BLaER1 treated with 17β-estradiol and CSF1 and Interleukin-3, amounts not matched to agents 10 nM and 100 nM (cell line): ENCODE results near the gene GRB14.
"Not testable (repeated sequence)": the region's sequence is repeated elsewhere in the genome, so short reads cannot be mapped to it uniquely, and the experiment has no call there.

Experiments used
- H3K27ac ChIP-seq, 11 experiments: shearing (Covaris generic); formaldehyde crosslinking; 2 replicates each; pipeline ENCODE4 v1.8.1; 2022
- H3K27me3 ChIP-seq, 11 experiments: shearing (Covaris generic); formaldehyde crosslinking; 2 replicates each; pipeline ENCODE4 v1.8.1; 2022
- H3K36me3 ChIP-seq, 11 experiments: shearing (Covaris generic); formaldehyde crosslinking; 2 replicates each; pipeline ENCODE4 v1.8.1; 2022
- H3K4me1 ChIP-seq, 10 experiments: shearing (Covaris generic); formaldehyde crosslinking; 2 replicates each; pipeline ENCODE4 v1.8.1; 2022
- H3K4me2 ChIP-seq, 11 experiments: shearing (Covaris generic); formaldehyde crosslinking; 2 replicates each; pipeline ENCODE4 v1.8.1; 2022
- H3K4me3 ChIP-seq, 10 experiments: shearing (Covaris generic); formaldehyde crosslinking; 2 replicates each; pipeline ENCODE4 v1.8.1; 2022
- H3K9ac ChIP-seq, 11 experiments: shearing (Covaris generic); formaldehyde crosslinking; 2 replicates each; pipeline ENCODE4 v1.8.1; 2022
- H3K9me3 ChIP-seq, 11 experiments: shearing (Covaris generic); formaldehyde crosslinking; replicated peaks in 1 of 11; 2 replicates each; pipeline ENCODE4 v1.8.1; 2022
- H4K20me1 ChIP-seq, 11 experiments: shearing (Covaris generic); formaldehyde crosslinking; 2 replicates each; pipeline ENCODE4 v1.8.1; 2022
- Cebpa-rat ChIP-seq, 11 experiments: shearing (Covaris generic); IDR thresholded peaks; 2 replicates each; pipeline ENCODE4 v1.8.1; 2022

GRB14 gene

DNA sequence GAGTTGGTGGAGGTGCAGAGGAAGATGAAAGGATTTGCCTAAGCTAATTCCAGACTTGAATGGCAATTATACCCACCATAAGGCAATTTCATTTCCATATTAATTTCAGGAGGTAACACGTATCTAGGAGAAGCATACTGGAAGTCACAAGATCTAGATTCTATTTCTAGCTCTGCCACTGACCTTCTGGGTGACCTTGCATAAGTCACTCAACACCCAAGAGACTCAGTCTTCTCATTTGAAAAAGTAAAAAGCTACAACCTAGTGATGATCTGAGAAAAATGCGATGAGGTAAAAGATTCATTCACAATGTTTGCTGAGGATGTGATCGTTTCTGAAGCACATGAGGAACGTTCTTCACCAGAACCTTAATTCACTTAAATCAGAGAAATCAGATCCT, 55.9 kb downstream of the GRB14 start:
- TF ChIP-seq Cebpa-rat (IDR thresholded peaks at IDR 0.05), result no peak
- H4K20me1 ChIP-seq, result no peaks in the 10 kb centered on the region

DNA sequence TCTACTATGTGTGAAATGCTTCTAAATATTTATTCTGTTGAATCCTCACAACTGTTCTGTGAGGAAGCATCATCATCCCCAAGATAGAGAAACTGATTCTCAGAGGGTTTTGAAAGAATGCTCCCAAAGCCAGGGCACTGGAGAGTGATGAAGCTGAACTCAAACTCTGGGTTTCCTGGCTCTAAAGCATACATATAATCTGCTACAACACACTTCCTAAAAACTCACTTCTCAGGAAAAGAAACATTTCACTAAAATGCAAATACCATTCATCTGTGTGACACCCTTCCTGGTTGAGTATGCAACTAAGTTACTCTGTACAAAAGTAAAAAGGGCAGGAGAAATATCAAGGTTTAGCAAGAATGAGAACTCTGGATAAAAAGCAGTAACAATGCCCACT, 58.6 kb downstream of the GRB14 start:
- Histone ChIP-seq H3K9me3 (no peaks in the 10 kb centered on the region), H3K4me2 (0 out of 22 replicates have a peak overlapping the region, but pooled peaks of 1 of the 11 experiments have one; percentile 16), H3K27ac (no peak overlapping the region), H3K4me1 (peaks cover 0 to 11% (median 0%) of the 10 kb centered on the region in 10 experiments; a peak in 3 of 20 replicates), H3K9ac (no peak overlapping the region), H4K20me1 (no peaks in the 10 kb centered on the region), H3K4me3 (no peak overlapping the region), H3K36me3 (no peaks in the 10 kb centered on the region), H3K27me3 (no peaks in the 10 kb centered on the region)
- no peak for TF ChIP-seq Cebpa-rat (IDR thresholded peaks at IDR 0.05)

More for the DNA sequence above, 55.9 kb downstream of the GRB14 start:
- Histone ChIP-seq H3K9ac (no peak overlapping the region), H3K27me3 (no peaks in the 10 kb centered on the region), H3K9me3 (no peaks in the 10 kb centered on the region), H3K4me3 (no peak overlapping the region), H3K4me2 (no peak overlapping the region), H3K36me3 (no peaks in the 10 kb centered on the region), H3K4me1 (peaks cover 0 to 11% (median 0%) of the 10 kb centered on the region in 10 experiments; a peak in 3 of 20 replicates), H3K27ac (no peak overlapping the region)

DNA sequence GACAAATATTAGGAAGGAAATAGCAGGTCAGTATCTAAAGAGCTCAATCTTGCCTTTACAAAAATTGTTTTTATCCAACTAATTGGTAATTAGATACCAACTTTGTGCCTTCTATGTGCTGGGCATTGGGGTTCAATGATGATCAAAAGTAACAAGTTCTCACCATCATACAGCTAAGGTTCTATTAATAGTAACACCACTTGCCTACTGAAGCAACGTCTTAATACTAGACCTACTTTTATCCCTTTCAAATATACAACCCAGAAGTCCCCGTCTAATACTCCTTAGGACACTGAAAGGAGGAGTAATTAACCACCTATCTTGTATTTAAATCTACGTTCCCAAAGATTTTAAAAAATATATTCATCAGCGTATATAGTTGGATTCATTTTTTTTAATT, 59.3 kb downstream of the GRB14 start:
- no peak for TF ChIP-seq Cebpa-rat (IDR thresholded peaks at IDR 0.05)
- Histone ChIP-seq H3K27me3 (no peaks in the 10 kb centered on the region), H3K27ac (no peak overlapping the region), H3K4me2 (no peak overlapping the region), H3K9me3 (no peaks in the 10 kb centered on the region), H3K4me1 (peaks cover 0 to 11% (median 0%) of the 10 kb centered on the region in 10 experiments; a peak in 3 of 20 replicates), H4K20me1 (no peaks in the 10 kb centered on the region), H3K36me3 (no peaks in the 10 kb centered on the region), H3K9ac (no peak overlapping the region), H3K4me3 (no peak overlapping the region)

DNA sequence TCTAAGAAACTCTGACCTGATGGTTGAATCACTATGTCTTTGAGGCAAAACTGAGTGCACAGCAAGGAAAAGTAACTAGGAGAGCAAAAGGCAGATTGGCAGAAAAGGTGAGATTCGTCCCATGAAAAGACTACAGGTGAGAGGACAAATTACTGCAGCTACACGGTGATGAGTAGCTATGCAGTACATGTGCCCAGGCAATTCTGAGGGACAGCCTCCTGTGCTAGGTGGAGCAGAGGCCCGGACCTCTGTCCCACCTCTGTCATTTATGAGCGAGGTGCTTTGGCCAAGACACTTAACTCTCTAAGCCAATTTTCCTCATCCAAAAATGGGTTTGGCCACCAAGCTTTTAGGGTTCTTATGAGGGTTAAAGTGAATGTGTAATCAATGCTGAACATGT, 59.9 kb downstream of the GRB14 start:
- H4K20me1 ChIP-seq, result no peaks in the 10 kb centered on the region
- no peaks in the 10 kb centered on the region for H3K36me3 ChIP-seq
- no peak overlapping the region for H3K9ac ChIP-seq
- no peak overlapping the region for H3K4me3 ChIP-seq
- H3K27me3 ChIP-seq, result no peaks in the 10 kb centered on the region
- no peak for TF ChIP-seq Cebpa-rat (IDR thresholded peaks at IDR 0.05)
- H3K4me2 ChIP-seq, result no peak overlapping the region
- no peak overlapping the region for H3K27ac ChIP-seq
- no peaks in the 10 kb centered on the region for H3K9me3 ChIP-seq
- peaks cover 0 to 11% (median 0%) of the 10 kb centered on the region in 10 experiments; a peak in 3 of 20 replicates for H3K4me1 ChIP-seq

DNA sequence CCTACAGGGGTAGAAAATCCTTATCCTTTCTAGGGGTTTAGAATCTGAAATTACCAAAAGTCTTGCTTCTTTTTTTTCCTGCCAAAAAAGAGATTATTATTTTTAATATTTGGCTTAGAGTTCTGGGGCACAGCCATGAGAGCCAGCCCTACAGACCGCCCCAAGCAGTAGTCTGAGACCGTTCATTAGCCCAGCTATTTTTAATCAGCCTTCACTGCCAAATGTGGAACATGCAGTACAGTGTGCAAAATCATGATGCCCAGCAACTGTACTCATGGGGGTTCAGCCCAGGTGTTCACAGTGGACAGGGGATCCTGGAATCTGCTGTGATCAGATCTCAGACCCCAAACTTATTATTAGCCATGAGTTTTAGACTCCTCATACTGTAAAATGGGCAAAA, 60.4 kb downstream of the GRB14 start:
- Histone ChIP-seq H3K4me2 (no peak overlapping the region), H3K9me3 (no peaks in the 10 kb centered on the region), H4K20me1 (no peaks in the 10 kb centered on the region), H3K27ac (no peak overlapping the region), H3K9ac (no peak overlapping the region), H3K36me3 (no peaks in the 10 kb centered on the region), H3K27me3 (no peaks in the 10 kb centered on the region), H3K4me1 (peaks cover 0 to 11% (median 0%) of the 10 kb centered on the region in 10 experiments; a peak in 3 of 20 replicates), H3K4me3 (no peak overlapping the region)
- TF ChIP-seq Cebpa-rat (IDR thresholded peaks at IDR 0.05), result no peak

DNA sequence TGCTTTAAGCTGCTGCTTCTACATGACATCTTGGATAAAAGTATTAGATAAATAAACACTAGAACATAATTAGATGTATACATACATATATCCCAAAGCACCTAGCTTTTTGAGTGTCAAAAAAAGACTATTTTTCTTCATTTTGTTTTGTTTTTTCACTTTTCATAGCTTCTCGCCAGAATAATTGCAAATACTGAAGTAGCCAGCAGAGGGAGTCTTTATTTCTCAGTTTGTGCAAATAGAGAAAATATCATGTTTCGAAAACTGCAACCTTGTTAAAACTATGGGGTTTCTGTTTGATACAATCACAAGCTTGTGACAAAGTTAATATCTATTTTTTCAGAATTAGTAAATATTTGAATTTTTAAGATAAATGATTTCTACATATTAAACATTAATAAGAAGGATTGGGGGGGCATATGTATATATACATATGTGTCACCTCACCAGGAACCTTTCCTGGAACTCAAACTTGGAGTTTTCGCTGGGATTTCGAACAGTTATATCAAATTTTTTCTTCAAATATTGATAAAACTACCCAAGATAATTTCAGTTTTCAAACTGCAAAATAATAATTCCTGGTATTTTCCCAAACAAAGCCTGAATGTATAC, 61.0 kb downstream of the GRB14 start:
- Histone ChIP-seq H3K4me1 (peaks cover 0 to 11% (median 0%) of the 10 kb centered on the region in 10 experiments; a peak in 3 of 20 replicates), H3K9ac (no peak overlapping the region), H3K4me2 (no peak overlapping the region), H3K27ac (no peak overlapping the region), H4K20me1 (no peaks in the 10 kb centered on the region), H3K36me3 (no peaks in the 10 kb centered on the region), H3K4me3 (no peak overlapping the region), H3K27me3 (no peaks in the 10 kb centered on the region), H3K9me3 (no peaks in the 10 kb centered on the region)
- TF ChIP-seq Cebpa-rat (IDR thresholded peaks at IDR 0.05), result no peak

DNA sequence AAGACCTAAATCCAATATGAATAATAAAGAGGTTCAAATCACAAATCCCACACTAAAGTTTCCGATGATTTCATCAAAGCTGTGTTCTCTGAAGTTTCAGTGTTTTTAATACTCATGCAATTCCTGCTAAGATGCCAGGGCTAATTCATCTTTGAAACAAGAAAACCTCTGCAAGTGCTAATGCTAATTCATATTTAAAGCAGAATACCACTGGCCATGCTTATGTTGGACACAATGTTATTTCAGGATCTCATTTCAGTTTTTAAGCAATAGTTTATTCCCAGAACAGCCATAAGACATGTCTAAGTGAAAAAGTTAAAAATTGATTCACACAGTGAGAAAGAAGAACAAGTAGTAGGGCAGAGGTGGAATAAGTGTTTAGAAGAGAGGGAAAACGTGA, 62.8 kb downstream of the GRB14 start:
- H3K9me3 ChIP-seq, result no peaks in the 10 kb centered on the region
- peaks cover 0 to 11% (median 0%) of the 10 kb centered on the region in 10 experiments; a peak in 3 of 20 replicates for H3K4me1 ChIP-seq
- no peak overlapping the region for H3K4me2 ChIP-seq
- no peaks in the 10 kb centered on the region for H3K27me3 ChIP-seq
- no peak overlapping the region for H3K27ac ChIP-seq
- H3K36me3 ChIP-seq, result no peaks in the 10 kb centered on the region
- TF ChIP-seq Cebpa-rat (IDR thresholded peaks at IDR 0.05), result no peak
- H3K4me3 ChIP-seq, result no peak overlapping the region
- no peaks in the 10 kb centered on the region for H4K20me1 ChIP-seq
- H3K9ac ChIP-seq, result no peak overlapping the region

DNA sequence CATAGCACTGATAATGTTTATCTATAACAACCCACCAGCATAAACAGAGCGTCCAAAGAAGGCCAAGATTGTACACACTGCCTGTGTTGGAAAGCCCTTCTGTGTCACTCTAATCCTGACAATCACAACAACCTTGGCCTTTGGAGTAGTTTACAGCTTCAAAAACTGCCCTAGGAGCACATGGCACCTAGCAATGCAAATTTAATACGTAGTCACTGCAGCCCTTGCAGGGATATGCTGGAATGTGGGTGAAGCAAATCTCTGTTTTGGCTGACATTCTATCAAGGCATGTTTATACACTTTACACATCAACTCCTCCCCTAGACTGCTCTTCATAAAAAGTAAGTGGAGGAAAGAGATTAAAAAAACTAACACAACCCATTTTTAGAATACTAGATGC, 66.8 kb downstream of the GRB14 start:
- Histone ChIP-seq H3K4me1 (no peaks in the 10 kb centered on the region), H3K4me3 (no peak overlapping the region), H3K27me3 (no peaks in the 10 kb centered on the region), H3K4me2 (no peak overlapping the region), H3K9me3 (peaks cover 0 to 7% (median 0%) of the 10 kb centered on the region in 11 experiments; a peak in 1 of 22 replicates), H4K20me1 (no peaks in the 10 kb centered on the region), H3K9ac (no peak overlapping the region), H3K36me3 (no peaks in the 10 kb centered on the region), H3K27ac (no peak overlapping the region)
- TF ChIP-seq Cebpa-rat (IDR thresholded peaks at IDR 0.05), result no peak

DNA sequence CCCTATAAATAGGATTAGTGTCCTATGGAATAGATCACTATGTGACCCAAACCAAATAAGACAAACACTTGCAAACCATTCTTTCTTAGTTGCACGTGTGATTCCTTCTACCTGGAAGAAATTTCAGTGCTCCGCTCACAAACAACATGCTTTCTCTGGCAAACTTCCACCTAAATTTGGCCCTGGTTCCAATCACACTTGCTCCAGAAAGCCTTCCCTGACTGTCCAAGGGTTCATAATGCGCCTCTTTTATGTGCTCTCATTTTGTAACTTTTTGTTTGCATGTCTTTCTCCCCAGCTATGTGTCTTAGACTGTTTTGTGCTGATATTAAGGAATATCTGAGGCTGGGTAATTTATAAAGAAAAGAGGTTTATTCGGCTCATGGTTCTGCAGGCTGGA, 69.8 kb downstream of the GRB14 start:
- Histone ChIP-seq H3K36me3 (peaks cover 0 to 5% (median 0%) of the 10 kb centered on the region in 11 experiments; a peak in 1 of 22 replicates), H3K27me3 (no peaks in the 10 kb centered on the region), H3K27ac (no peak overlapping the region), H3K4me1 (peaks cover 0 to 3% (median under 1%) of the 10 kb centered on the region in 10 experiments; a peak in 4 of 20 replicates), H3K9ac (no peak overlapping the region), H3K4me3 (no peak overlapping the region), H3K9me3 (peaks cover 0 to 19% (median 12%) of the 10 kb centered on the region in 11 experiments; a peak in 19 of 22 replicates), H3K4me2 (no peak overlapping the region), H4K20me1 (no peaks in the 10 kb centered on the region)
- TF ChIP-seq Cebpa-rat (IDR thresholded peaks at IDR 0.05), result no peak

DNA sequence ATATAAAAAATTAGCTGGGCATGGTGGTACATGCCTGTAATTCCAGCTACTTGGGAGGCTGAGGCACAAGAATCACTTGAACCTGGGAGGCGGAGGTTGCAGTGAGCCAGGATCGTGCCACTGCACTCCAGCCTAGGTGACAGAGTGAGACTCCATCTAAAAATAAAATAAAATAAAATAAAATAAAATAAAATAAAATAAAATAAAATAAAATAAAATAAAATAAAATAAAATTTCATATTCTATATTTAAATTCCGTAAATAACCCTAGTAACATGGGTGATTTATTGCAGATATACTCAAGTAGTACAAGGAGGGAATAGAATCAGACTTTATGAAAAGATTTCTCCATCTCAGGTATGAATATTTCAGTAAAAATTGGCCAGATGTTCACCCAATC, 71.6 kb downstream of the GRB14 start:
- H3K9ac ChIP-seq, H3K27ac ChIP-seq, H3K4me2 ChIP-seq, H3K4me3 ChIP-seq, H3K36me3 ChIP-seq, H4K20me1 ChIP-seq, H3K27me3 ChIP-seq: not testable (repeated sequence)
- Histone ChIP-seq H3K4me1 (peaks cover 0 to 17% (median 10%) of the 10 kb centered on the region in 10 experiments; a peak in 8 of 20 replicates), H3K9me3 (peaks cover 9 to 36% (median 30%) of the 10 kb centered on the region in 11 experiments; a peak in 21 of 22 replicates)
